ENCODE measurements around the gene PPARG. TPM values are rescaled to one million over a fixed set of nuclear protein-coding genes. Genes with fewer than 3 reads are reported as not detected.

PPARG gene
- total and polyA plus RNA-seq, 4 donors = 5.2 to 15.7 (median 7.0) TPM

DNA sequence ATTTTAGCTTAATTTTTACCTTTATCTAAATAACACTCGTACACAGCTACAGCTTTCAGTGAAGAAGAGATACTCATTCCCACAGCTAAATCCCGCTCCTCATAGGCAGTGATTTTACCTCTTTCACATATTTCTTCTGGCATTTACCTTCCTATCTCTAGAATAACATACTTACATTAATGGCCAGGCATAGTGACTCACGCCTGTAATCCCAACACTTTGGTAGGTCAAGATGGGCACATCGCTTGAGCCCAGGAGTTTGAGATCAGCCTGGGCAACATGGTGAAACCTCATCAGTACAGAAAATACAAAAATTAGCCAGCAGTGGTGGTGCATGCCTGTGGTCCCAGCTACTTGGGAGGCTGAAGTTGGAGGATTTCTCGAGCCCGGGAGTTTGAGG, 80.2 kb downstream of the PPARG start:
- Histone ChIP-seq H3K4me3 (ENCODE audit: low read depth in 1 of 3, low read length in 3 of 3) (no peak overlapping the region), H3K4me1 (ENCODE audit: control insufficient read depth in 4 of 4, insufficient read depth in 4 of 4, low read length in 3 of 4) (peaks cover 2 to 24% (median 22%) of the 10 kb centered on the region in 4 donors), H3K36me3 (ENCODE audit: control insufficient read depth in 4 of 4, insufficient read depth in 3 of 4, low read depth in 1 of 4, low read length in 3 of 4) (no peaks in the 10 kb centered on the region), H3K9ac (ENCODE audit: low read depth in 1 of 2, low read length in 2 of 2) (no peak overlapping the region), H3K9me3 (ENCODE audit: control insufficient read depth in 4 of 4, low read length in 3 of 4) (no peaks in the 10 kb centered on the region), H3K27ac (ENCODE audit: low read depth in 1 of 2, low read length in 2 of 2) (no peak overlapping the region), H3K27me3 (ENCODE audit: control insufficient read depth in 4 of 4, insufficient read depth in 4 of 4, low read length in 3 of 4) (no peaks in the 10 kb centered on the region)
- whole genome bisulfite sequencing = 96% methylated on average over 6 of the region's 6 CpGs
- no peak for DNase-seq (ENCODE audit: low spot score)
- TF ChIP-seq, protein P1, sequence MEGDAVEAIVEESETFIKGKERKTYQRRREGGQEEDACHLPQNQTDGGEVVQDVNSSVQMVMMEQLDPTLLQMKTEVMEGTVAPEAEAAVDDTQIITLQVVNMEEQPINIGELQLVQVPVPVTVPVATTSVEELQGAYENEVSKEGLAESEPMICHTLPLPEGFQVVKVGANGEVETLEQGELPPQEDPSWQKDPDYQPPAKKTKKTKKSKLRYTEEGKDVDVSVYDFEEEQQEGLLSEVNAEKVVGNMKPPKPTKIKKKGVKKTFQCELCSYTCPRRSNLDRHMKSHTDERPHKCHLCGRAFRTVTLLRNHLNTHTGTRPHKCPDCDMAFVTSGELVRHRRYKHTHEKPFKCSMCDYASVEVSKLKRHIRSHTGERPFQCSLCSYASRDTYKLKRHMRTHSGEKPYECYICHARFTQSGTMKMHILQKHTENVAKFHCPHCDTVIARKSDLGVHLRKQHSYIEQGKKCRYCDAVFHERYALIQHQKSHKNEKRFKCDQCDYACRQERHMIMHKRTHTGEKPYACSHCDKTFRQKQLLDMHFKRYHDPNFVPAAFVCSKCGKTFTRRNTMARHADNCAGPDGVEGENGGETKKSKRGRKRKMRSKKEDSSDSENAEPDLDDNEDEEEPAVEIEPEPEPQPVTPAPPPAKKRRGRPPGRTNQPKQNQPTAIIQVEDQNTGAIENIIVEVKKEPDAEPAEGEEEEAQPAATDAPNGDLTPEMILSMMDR (IDR thresholded peaks at IDR 0.05; ENCODE audit: low read depth, low read length, missing input control) = no peak
- TF ChIP-seq YY1 (IDR thresholded peaks at IDR 0.05) (no peak), HNF4G (IDR thresholded peaks at IDR 0.05) (no peak), RXRA (IDR thresholded peaks at IDR 0.05) (no peak), HNF4A (conservative IDR thresholded peaks at IDR 0.05) (no peak)

DNA sequence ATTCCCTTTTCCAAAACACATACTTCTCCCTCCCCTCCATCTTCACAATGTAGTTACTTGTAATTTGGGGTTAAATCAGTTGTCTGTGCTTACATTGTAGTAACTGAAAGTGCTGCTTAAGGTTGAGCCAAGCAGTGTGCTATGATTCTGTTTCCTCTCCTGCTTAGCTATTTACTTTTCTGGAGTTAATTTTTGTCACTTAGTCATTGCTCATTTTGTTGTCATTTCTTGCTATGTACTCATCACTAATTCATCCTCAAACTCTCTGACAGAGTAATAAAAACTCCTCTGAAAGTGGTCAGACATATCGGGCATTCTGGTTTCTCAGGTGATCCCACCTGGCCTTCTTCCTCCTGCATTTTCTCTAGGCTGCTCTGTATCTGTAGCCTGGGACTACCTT, 80.7 kb downstream of the PPARG start:
- no peak for TF ChIP-seq REST (IDR thresholded peaks at IDR 0.05)
- TF ChIP-seq ZBTB33 (IDR thresholded peaks at IDR 0.05) = no peak
- no peak for TF ChIP-seq YY1 (IDR thresholded peaks at IDR 0.05)
- no peak for TF ChIP-seq NR2F2 (IDR thresholded peaks at IDR 0.05)
- no peak for TF ChIP-seq EGR1 (IDR thresholded peaks at IDR 0.05; ENCODE audit: low read depth in 2 of 2)
- no peak for TF ChIP-seq FOXA1 (IDR thresholded peaks at IDR 0.05)
- no peak for TF ChIP-seq HNF4G (IDR thresholded peaks at IDR 0.05)
- no peak for TF ChIP-seq SP1 (IDR thresholded peaks at IDR 0.05)
- no peak for TF ChIP-seq RXRA (IDR thresholded peaks at IDR 0.05)
- TF ChIP-seq, protein P2, sequence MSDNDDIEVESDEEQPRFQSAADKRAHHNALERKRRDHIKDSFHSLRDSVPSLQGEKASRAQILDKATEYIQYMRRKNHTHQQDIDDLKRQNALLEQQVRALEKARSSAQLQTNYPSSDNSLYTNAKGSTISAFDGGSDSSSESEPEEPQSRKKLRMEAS (IDR thresholded peaks at IDR 0.05) = no peak
- TF ChIP-seq, protein P1 (IDR thresholded peaks at IDR 0.05; ENCODE audit: low read depth, low read length, missing input control) = no peak
- H3K27ac ChIP-seq (ENCODE audit: low read depth in 1 of 2, low read length in 2 of 2) = no peak overlapping the region

More for the DNA sequence above, 80.7 kb downstream of the PPARG start:
- no peak overlapping the region for H3K4me3 ChIP-seq (ENCODE audit: low read depth in 1 of 3, low read length in 3 of 3)
- no peak for DNase-seq (ENCODE audit: low spot score)
- H3K9me3 ChIP-seq (ENCODE audit: control insufficient read depth in 4 of 4, low read length in 3 of 4) = no peaks in the 10 kb centered on the region
- no peak overlapping the region for H3K9ac ChIP-seq (ENCODE audit: low read depth in 1 of 2, low read length in 2 of 2)
- no peaks in the 10 kb centered on the region for H3K36me3 ChIP-seq (ENCODE audit: control insufficient read depth in 4 of 4, insufficient read depth in 3 of 4, low read depth in 1 of 4, low read length in 3 of 4)
- 88% methylated on average over 1 of the region's 1 CpG for WGBS
- peaks cover 2 to 24% (median 22%) of the 10 kb centered on the region in 4 donors for H3K4me1 ChIP-seq (ENCODE audit: control insufficient read depth in 4 of 4, insufficient read depth in 4 of 4, low read length in 3 of 4)
- H3K27me3 ChIP-seq (ENCODE audit: control insufficient read depth in 4 of 4, insufficient read depth in 4 of 4, low read length in 3 of 4) = no peaks in the 10 kb centered on the region
